ENCODE measurements around the gene KCTD2. TPM values are rescaled to one million over a fixed set of nuclear protein-coding genes. Genes with fewer than 3 reads are reported as not detected.

The KCTD2 gene
- total and polyA plus RNA-seq, 9 of the 15 experiments (the other 6 are each of a cell fraction or from before 2014, with no cell fraction given) = 1.7 to 32.9 (median 15.8) TPM

- no peak for TF ChIP-seq ZBTB11 (CRISPR knock-in tag; IDR thresholded peaks at IDR 0.05)
- no peak for TF ChIP-seq MYBL2 (IDR thresholded peaks at IDR 0.05; ENCODE audit: low read depth)
- TF ChIP-seq MYBL2 (CRISPR knock-in tag; IDR thresholded peaks at IDR 0.05; ENCODE audit: borderline replicate concordance) = no peak
- TF ChIP-seq PCBP1 (IDR thresholded peaks at IDR 0.05; ENCODE audit: low read depth, low read length, poor library complexity, severe bottlenecking) = no peak
- TF ChIP-seq, protein P1, sequence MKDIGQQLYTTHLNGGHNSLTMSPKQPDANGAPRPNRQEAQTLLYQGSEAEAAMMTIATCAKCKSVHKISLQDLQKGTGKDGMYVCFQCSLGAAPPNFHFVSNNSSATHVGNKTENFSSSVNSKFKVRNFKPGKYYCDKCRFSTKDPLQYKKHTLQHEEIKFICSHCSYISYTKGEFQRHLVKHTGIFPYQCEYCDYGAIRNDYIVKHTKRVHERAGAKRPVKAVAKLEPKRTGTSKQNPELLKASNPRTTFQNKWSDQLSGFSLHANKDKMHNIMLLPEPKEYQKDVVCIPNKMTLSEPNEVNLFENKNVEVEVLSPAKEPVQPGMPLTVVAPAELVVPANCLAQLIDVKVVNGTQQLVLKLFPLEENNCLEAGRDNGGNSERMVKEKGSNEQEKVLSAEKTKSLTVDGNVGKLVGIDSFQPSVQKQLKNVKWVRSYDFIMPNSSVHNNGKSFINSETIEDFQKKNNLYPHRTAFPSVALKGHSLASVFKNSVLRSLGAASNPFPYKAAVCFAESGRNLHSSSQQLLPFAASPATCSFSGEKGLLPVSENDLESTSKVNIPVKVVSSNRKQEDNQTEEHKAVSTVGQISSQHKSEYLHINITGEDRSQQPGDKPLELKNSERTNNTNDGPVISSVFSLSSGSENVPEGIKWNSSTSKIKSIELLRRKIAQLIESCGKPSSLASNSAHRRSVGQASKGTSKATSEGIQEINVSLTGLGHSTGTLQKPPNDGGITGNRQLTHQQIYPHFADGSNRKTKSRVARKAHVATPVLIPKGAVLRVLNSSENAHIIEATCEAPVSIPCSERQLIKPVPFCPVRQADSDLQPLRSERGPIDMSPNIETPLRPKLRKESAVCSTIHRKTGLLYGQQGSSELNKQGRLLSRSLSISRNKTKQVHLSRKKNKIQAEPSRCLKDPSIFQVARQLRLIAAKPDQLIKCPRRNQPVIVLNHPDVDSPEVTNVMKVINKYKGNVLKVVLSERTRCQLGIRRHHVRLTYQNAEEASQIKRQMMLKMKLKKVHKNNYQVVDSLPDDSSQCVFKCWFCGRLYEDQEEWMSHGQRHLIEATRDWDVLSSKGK (CRISPR knock-in tag; IDR thresholded peaks at IDR 0.05) = no peak
- TF ChIP-seq, protein P2, sequence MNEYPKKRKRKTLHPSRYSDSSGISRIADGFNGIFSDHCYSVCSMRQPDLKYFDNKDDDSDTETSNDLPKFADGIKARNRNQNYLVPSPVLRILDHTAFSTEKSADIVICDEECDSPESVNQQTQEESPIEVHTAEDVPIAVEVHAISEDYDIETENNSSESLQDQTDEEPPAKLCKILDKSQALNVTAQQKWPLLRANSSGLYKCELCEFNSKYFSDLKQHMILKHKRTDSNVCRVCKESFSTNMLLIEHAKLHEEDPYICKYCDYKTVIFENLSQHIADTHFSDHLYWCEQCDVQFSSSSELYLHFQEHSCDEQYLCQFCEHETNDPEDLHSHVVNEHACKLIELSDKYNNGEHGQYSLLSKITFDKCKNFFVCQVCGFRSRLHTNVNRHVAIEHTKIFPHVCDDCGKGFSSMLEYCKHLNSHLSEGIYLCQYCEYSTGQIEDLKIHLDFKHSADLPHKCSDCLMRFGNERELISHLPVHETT (CRISPR knock-in tag; conservative IDR thresholded peaks at IDR 0.05 in 1 of 2, IDR thresholded peaks at IDR 0.05 in 1 of 2) = no peak
- no peak for TF ChIP-seq THRB (CRISPR knock-in tag; conservative IDR thresholded peaks at IDR 0.05)
- TF ChIP-seq PHF21A (IDR thresholded peaks at IDR 0.05; ENCODE audit: borderline replicate concordance, low read depth) = no peak
- TF ChIP-seq, protein P3, sequence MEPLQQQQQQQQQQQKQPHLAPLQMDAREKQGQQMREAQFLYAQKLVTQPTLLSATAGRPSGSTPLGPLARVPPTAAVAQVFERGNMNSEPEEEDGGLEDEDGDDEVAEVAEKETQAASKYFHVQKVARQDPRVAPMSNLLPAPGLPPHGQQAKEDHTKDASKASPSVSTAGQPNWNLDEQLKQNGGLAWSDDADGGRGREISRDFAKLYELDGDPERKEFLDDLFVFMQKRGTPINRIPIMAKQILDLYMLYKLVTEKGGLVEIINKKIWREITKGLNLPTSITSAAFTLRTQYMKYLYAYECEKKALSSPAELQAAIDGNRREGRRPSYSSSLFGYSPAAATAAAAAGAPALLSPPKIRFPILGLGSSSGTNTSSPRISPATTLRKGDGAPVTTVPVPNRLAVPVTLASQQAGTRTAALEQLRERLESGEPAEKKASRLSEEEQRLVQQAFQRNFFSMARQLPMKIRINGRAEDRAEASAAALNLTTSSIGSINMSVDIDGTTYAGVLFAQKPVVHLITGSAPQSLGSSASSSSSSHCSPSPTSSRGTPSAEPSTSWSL (CRISPR knock-in tag; IDR thresholded peaks at IDR 0.05; ENCODE audit: borderline replicate concordance) = no peak
- TF ChIP-seq CREB3L1 (IDR thresholded peaks at IDR 0.05; ENCODE audit: borderline replicate concordance, low read depth) = peak; percentile 68; the same call in 1 of the 2 replicates
These were observed 13.4 kb upstream of the KCTD2 start (continued) for GRCh38 chr17:75033346-75034235.
